Esophagus muscularis mucosa (tissue), 4 donors: ENCODE measurements around the gene EMILIN1.

ENCODE experiments used
- EP300 ChIP-seq: sonication (generic); formaldehyde crosslinking; IDR thresholded peaks from one replicate; pipeline ENCODE4 v1.6.1; 2017; ENCODE audit warnings: antibody characterized with exemption
- POLR2A ChIP-seq: fragments of 450-650 bp; IDR thresholded peaks from one replicate; pipeline ENCODE4 v1.6.1; 2017; ENCODE audit warnings: antibody characterized with exemption, moderate library complexity, mild to moderate bottlenecking, low read depth
- POLR2AphosphoS5 ChIP-seq, 2 donors: sonication (generic); formaldehyde crosslinking; IDR thresholded peaks; one replicate each; pipeline ENCODE4 v1.6.1; 2017; ENCODE audit warnings: antibody characterized with exemption in 2 of 2
- TF ChIP-seq, protein P1 (sequence below), 3 experiments: fragments of 200-600 bp in 2 of 3; fragments of 450-650 bp in 1 of 3; sonication (generic) in 2 of 3; IDR thresholded peaks; one replicate each; pipeline ENCODE4 v1.5.1; 2017 to 2019; ENCODE audit warnings: antibody characterized with exemption in 3 of 3, mild to moderate bottlenecking in 2 of 3, moderate library complexity in 1 of 3

- TF ChIP-seq, protein P1, sequence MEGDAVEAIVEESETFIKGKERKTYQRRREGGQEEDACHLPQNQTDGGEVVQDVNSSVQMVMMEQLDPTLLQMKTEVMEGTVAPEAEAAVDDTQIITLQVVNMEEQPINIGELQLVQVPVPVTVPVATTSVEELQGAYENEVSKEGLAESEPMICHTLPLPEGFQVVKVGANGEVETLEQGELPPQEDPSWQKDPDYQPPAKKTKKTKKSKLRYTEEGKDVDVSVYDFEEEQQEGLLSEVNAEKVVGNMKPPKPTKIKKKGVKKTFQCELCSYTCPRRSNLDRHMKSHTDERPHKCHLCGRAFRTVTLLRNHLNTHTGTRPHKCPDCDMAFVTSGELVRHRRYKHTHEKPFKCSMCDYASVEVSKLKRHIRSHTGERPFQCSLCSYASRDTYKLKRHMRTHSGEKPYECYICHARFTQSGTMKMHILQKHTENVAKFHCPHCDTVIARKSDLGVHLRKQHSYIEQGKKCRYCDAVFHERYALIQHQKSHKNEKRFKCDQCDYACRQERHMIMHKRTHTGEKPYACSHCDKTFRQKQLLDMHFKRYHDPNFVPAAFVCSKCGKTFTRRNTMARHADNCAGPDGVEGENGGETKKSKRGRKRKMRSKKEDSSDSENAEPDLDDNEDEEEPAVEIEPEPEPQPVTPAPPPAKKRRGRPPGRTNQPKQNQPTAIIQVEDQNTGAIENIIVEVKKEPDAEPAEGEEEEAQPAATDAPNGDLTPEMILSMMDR (IDR thresholded peaks at IDR 0.05), result no peak
- no peak for TF ChIP-seq POLR2A
- TF ChIP-seq POLR2AphosphoS5 (IDR thresholded peaks at IDR 0.05), result no peak
- no peak for TF ChIP-seq EP300
Measured at GRCh38 chr2:27105981-27106380, 27.6 kb downstream of the EMILIN1 start.
